ENCODE measurements around the gene MEFV. TPM values are rescaled to one million over a fixed set of nuclear protein-coding genes. Genes with fewer than 3 reads are reported as not detected.

MEFV gene
- total and polyA plus RNA-seq, 2 donors (not counting 3 experiments of a cell fraction or from before 2014, with no cell fraction given): not detected

DNA sequence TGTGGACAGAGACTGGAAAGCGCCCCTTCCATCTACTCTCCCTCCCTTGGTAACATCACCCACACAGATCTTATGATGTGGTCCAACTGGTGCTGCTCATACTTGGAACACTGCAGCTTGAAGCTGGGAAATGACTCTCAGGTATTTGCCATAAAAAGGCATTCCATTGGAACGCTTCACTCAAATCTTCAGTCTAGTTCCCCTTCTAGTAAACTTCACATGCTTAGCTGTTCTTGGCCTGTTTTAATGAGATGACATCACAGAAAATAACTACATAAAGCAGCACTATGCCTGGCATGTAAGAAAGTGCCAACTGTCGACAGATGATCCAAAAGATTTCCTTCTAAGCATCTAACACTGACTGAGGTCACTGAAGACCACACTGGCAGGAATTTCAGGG, 36.2 kb upstream of the MEFV start:
- Histone ChIP-seq H2AFZ (ENCODE audit: low read depth, low read length) (no peak overlapping the region), H3K4me2 (ENCODE audit: insufficient read depth, low read length) (no peak overlapping the region), H3K4me1 (ENCODE audit: control insufficient read depth, extremely low read depth, insufficient read depth, low read length) (no peaks in the 10 kb centered on the region), H4K20me1 (replicated peaks; ENCODE audit: control insufficient read depth, extremely low read depth, insufficient read depth, low read length) (no peaks in the 10 kb centered on the region), H3K9me3 (replicated peaks; ENCODE audit: control insufficient read depth, insufficient read depth, low read length) (peaks cover 20% of the 10 kb centered on the region), H3K36me3 (ENCODE audit: control insufficient read depth in 2 of 2, extremely low read depth in 1 of 2, insufficient read depth in 2 of 2, low read length in 2 of 2) (peaks cover 26 to 32% of the 10 kb centered on the region in 2 experiments), H3K9ac (replicated peaks; ENCODE audit: extremely low read depth, insufficient read depth, low read length) (no peak overlapping the region), H3K4me3 (replicated peaks in 1 of 3; ENCODE audit: insufficient read depth in 1 of 3, low read depth in 1 of 3, low read length in 3 of 3) (no peak overlapping the region), H3K9me1 (replicated peaks; ENCODE audit: control insufficient read depth, extremely low read depth, insufficient read depth, low read length) (no peaks in the 10 kb centered on the region), H3K79me2 (ENCODE audit: control insufficient read depth, insufficient read depth, low read length) (peaks cover 12% of the 10 kb centered on the region), H3K27me3 (ENCODE audit: control insufficient read depth in 2 of 2, insufficient read depth in 2 of 2, low read length in 2 of 2) (no peaks in the 10 kb centered on the region), H3K27ac (ENCODE audit: insufficient read depth, low read depth, low read length) (no peak overlapping the region)
- BruUV-seq (replicated peaks): no TSS peak
- DNase-seq (ENCODE audit: low read depth, low spot score) (no peak), FAIRE-seq (no peak)
- dilution Hi-C loops (cut with MboI; ENCODE audit: extremely low pct_ligation_motif_present, low sequenced_read_pairs) (no loop called here), intact Hi-C loops (cut with micrococcal nuclease) (no loop called here)
- POLR2A ChIA-PET: no interaction called here
- TF ChIP-seq CTCF (IDR thresholded peaks at IDR 0.05; ENCODE audit: extremely low read depth in 1 of 2, insufficient read depth in 1 of 2, low read depth in 1 of 2, low read length in 2 of 2): no peak
- TF ChIP-seq EZH2 (IDR thresholded peaks at IDR 0.05; ENCODE audit: borderline replicate concordance, low read depth, low read length, severe bottlenecking): no peak
- no peak for TF ChIP-seq JUN (IDR thresholded peaks at IDR 0.05; ENCODE audit: borderline replicate concordance, insufficient read depth, insufficient read length, low read depth)
- TF ChIP-seq MAX (IDR thresholded peaks at IDR 0.05; ENCODE audit: insufficient read depth, insufficient read length): no peak
- no peak for TF ChIP-seq POLR2AphosphoS5 (IDR thresholded peaks at IDR 0.05; ENCODE audit: insufficient read depth, low read depth, low read length)
- no peak for TF ChIP-seq POLR2A (IDR thresholded peaks at IDR 0.05; ENCODE audit: low read depth, low read length)
- no peak for TF ChIP-seq GATA2 (IDR thresholded peaks at IDR 0.05; ENCODE audit: insufficient read depth, insufficient read length, low read depth, low read length)
- no peak for TF ChIP-seq MYC (IDR thresholded peaks at IDR 0.05; ENCODE audit: low read depth, low read length)
- CTCF ChIA-PET: no interaction called here
